ENCODE measurements around the gene RASAL2. TPM values are rescaled to one million over a fixed set of nuclear protein-coding genes. Genes with fewer than 3 reads are reported as not detected.

Gene RASAL2
- total and polyA plus RNA-seq, 9 of the 15 experiments (the other 6 are each of a cell fraction or from before 2014, with no cell fraction given): 0.13 to 1.0 (median 0.62) TPM

DNA sequence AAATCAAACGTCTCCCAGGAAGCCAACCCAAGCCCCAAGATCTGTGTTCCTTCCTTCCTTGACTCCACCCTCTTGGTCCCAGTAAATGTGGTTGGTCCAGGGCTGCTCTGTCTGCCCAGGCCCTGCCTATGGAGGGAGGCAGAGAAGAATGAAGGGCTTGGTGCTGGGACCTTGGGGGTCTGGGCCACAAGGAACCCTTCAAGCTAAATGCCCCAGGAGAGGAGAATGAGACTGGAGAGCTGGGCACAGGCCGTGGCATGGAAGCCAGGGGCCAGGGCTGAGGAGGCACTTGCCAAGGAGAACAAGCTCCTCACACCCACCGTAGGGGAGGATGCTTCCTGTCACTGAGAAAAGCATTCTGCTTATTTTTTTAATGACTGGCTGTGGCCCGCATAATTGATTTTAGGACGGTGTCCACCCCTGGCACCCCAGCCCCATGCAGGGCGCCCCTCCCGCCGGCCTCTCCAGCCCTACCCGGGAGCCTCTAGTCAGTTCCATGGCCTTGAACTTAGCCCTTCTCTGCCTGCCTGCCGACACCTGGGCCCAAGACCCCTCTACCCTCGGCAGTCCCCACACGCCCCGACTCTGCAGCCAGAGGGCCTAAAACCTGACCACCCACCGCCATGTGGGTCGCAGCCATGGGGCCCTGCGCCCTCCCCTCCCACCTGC is 402.0 kb downstream of the RASAL2 start:
- intact Hi-C loops (cut with micrococcal nuclease): no loop called here
- ATAC-seq: no peak
- 2% methylated on average over 15 of the region's 16 CpGs for WGBS (ENCODE audit: insufficient coverage, low coverage, missing lambda C conversion rate)

More for the DNA sequence above, 402.0 kb downstream of the RASAL2 start:
- in situ Hi-C loops (cut with MboI): no loop called here
- DNase-seq (ENCODE audit: extremely low read depth in 1 of 4, low spot score in 3 of 4): no peak
- Histone ChIP-seq H3K79me2 (ENCODE audit: control insufficient read depth, insufficient read depth, low read length) (no peaks in the 10 kb centered on the region), H3K4me2 (ENCODE audit: insufficient read depth, low read length) (no peak overlapping the region), H3K4me1 (replicated peaks in 1 of 2; ENCODE audit: control insufficient read depth in 2 of 2, insufficient read depth in 2 of 2, low read length in 2 of 2) (no peaks in the 10 kb centered on the region), H3K4me3 (no peak overlapping the region), H3K36me3 (ENCODE audit: control insufficient read depth, insufficient read depth, low read length) (no peaks in the 10 kb centered on the region), H4K20me1 (replicated peaks; ENCODE audit: control insufficient read depth, insufficient read depth, low read length) (no peaks in the 10 kb centered on the region; the same call in 1 of the 2 replicates), H3K27me3 (ENCODE audit: control insufficient read depth in 2 of 2, insufficient read depth in 2 of 2, low read length in 2 of 2) (peaks cover 48 to 81% of the 10 kb centered on the region in 2 experiments), H3K27ac (ENCODE audit: extremely low read depth, low read depth, low read length) (no peak overlapping the region), H3K9me1 (ENCODE audit: control insufficient read depth, insufficient read depth, low read length) (no peaks in the 10 kb centered on the region), H3K9ac (ENCODE audit: insufficient read depth in 1 of 2, low read depth in 2 of 2, low read length in 2 of 2) (no peak overlapping the region), H3K9me3 (replicated peaks; ENCODE audit: control insufficient read depth, insufficient read depth, low read depth, low read length) (no peaks in the 10 kb centered on the region), H2AFZ (ENCODE audit: low read depth, low read length) (no peak overlapping the region)
- FAIRE-seq: no peak
- no peak for TF ChIP-seq ZNF695 (CRISPR knock-in tag; IDR thresholded peaks at IDR 0.05)
- TF ChIP-seq, protein P1, sequence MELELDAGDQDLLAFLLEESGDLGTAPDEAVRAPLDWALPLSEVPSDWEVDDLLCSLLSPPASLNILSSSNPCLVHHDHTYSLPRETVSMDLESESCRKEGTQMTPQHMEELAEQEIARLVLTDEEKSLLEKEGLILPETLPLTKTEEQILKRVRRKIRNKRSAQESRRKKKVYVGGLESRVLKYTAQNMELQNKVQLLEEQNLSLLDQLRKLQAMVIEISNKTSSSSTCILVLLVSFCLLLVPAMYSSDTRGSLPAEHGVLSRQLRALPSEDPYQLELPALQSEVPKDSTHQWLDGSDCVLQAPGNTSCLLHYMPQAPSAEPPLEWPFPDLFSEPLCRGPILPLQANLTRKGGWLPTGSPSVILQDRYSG (tag; conservative IDR thresholded peaks at IDR 0.05; ENCODE audit: low read depth): no peak
- TF ChIP-seq ARID2 (IDR thresholded peaks at IDR 0.05): no peak
- no peak for TF ChIP-seq LARP7 (IDR thresholded peaks at IDR 0.05)
- TF ChIP-seq, protein P2, sequence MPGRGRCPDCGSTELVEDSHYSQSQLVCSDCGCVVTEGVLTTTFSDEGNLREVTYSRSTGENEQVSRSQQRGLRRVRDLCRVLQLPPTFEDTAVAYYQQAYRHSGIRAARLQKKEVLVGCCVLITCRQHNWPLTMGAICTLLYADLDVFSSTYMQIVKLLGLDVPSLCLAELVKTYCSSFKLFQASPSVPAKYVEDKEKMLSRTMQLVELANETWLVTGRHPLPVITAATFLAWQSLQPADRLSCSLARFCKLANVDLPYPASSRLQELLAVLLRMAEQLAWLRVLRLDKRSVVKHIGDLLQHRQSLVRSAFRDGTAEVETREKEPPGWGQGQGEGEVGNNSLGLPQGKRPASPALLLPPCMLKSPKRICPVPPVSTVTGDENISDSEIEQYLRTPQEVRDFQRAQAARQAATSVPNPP (IDR thresholded peaks at IDR 0.05; ENCODE audit: borderline replicate concordance, insufficient read depth, insufficient read length): no peak
- no peak for TF ChIP-seq BRF1 (IDR thresholded peaks at IDR 0.05; ENCODE audit: borderline replicate concordance, extremely low read depth, insufficient read length)
- no peak for TF ChIP-seq ADNP (tag; IDR thresholded peaks at IDR 0.05)
- no peak for TF ChIP-seq SMARCA5 (IDR thresholded peaks at IDR 0.05)
- no peak for TF ChIP-seq ZNF785 (CRISPR knock-in tag; IDR thresholded peaks at IDR 0.05)
- no peak for TF ChIP-seq ZNF184 (CRISPR knock-in tag; IDR thresholded peaks at IDR 0.05)
- TF ChIP-seq ZNF561 (CRISPR knock-in tag; conservative IDR thresholded peaks at IDR 0.05): no peak
- no peak for TF ChIP-seq ZEB2 (IDR thresholded peaks at IDR 0.05)
- TF ChIP-seq ESRRA (IDR thresholded peaks at IDR 0.05; ENCODE audit: borderline replicate concordance, low read depth): no peak
- no peak for TF ChIP-seq E2F3 (CRISPR knock-in tag; IDR thresholded peaks at IDR 0.05)
- no peak for TF ChIP-seq ZBTB8A (IDR thresholded peaks at IDR 0.05; ENCODE audit: partially characterized antibody)
- no peak for TF ChIP-seq ZNF431 (CRISPR knock-in tag; IDR thresholded peaks at IDR 0.05)
- TF ChIP-seq CEBPB (tag; IDR thresholded peaks at IDR 0.05): no peak
- no peak for TF ChIP-seq SP1 (CRISPR knock-in tag; IDR thresholded peaks at IDR 0.05)
- no peak for TF ChIP-seq ZNF436 (CRISPR knock-in tag; IDR thresholded peaks at IDR 0.05)
- TF ChIP-seq ZNF586 (CRISPR knock-in tag; conservative IDR thresholded peaks at IDR 0.05): no peak
- ChIA-PET CTCF (ENCODE audit: low intra/inter-chr PET ratio) (no interaction called here), POLR2A (interaction anchor here (0.6 kb wide), 2 partner anchors 10 to 52 kb away, joined by 3 read pairs; no protein-coding TSS in a partner anchor)
- BruUV-seq (replicated peaks): no TSS peak

Measured in K562 (cell line).